HG03342 (cell line): ENCODE measurements around the gene JAKMIP2.
"Not testable (repeated sequence)": the region's sequence is repeated elsewhere in the genome, so short reads cannot be mapped to it uniquely, and the experiment has no call there.

Experiments used
- ATAC-seq: cut with Tn5 transposase; IDR thresholded peaks from one replicate; pipeline ENCODE4 v1.9.1; 2021; ENCODE audit warnings: mild to moderate bottlenecking, moderate library complexity; ENCODE audit not compliant: unreplicated experiment

JAKMIP2 gene

GRCh38 chr5:147782110-147783028, at the start of gene JAKMIP2:
JAKMIP2 (minus strand) TSS chr5:147782728; CDS start chr5:147671806, 110,922 bp downstream.
- peak; percentile 97 for ATAC-seq

GRCh38 chr5:147831465-147831864, 48.9 kb upstream of the JAKMIP2 start, which contains the start of gene SPINK1:
SPINK1 (minus strand) TSS chr5:147831671; CDS start chr5:147831577, 94 bp downstream.
- ATAC-seq, result no peak

- ATAC-seq, result no peak
These were observed 47.5 kb upstream of the JAKMIP2 start for GRCh38 chr5:147830035-147830434.

GRCh38 chr5:147827017-147827416, 44.5 kb upstream of the JAKMIP2 start:
- not testable (repeated sequence) for ATAC-seq

GRCh38 chr5:147826361-147826760, 43.8 kb upstream of the JAKMIP2 start:
- no peak for ATAC-seq

- peak; percentile 90 for ATAC-seq
These were observed 40.4 kb upstream of the JAKMIP2 start for GRCh38 chr5:147822686-147823491.

GRCh38 chr5:147822222-147822621, 39.7 kb upstream of the JAKMIP2 start:
- not testable (repeated sequence) for ATAC-seq

GRCh38 chr5:147821766-147822165, 39.2 kb upstream of the JAKMIP2 start:
- ATAC-seq, result no peak

GRCh38 chr5:147819261-147819770, 36.8 kb upstream of the JAKMIP2 start:
- ATAC-seq, result no peak

- ATAC-seq, result no peak
These were observed 35.8 kb upstream of the JAKMIP2 start for GRCh38 chr5:147818290-147818689.

- ATAC-seq, result no peak
These were observed 31.2 kb upstream of the JAKMIP2 start for GRCh38 chr5:147813696-147814095.

GRCh38 chr5:147809830-147810666, 27.5 kb upstream of the JAKMIP2 start:
- ATAC-seq, result no peak

- peak; percentile 92 for ATAC-seq
These were observed 22.5 kb upstream of the JAKMIP2 start for GRCh38 chr5:147805030-147805454.

GRCh38 chr5:147804334-147804733, 21.8 kb upstream of the JAKMIP2 start:
- ATAC-seq, result no peak

- ATAC-seq, result no peak
These were observed 21.4 kb upstream of the JAKMIP2 start for GRCh38 chr5:147803926-147804325.

- ATAC-seq, result not testable (repeated sequence)
These were observed 20.6 kb upstream of the JAKMIP2 start for GRCh38 chr5:147803161-147803560.

GRCh38 chr5:147801461-147801860, 18.9 kb upstream of the JAKMIP2 start:
- no peak for ATAC-seq

- no peak for ATAC-seq
These were observed 18.0 kb upstream of the JAKMIP2 start for GRCh38 chr5:147800491-147800890.

GRCh38 chr5:147796556-147797308, 14.2 kb upstream of the JAKMIP2 start:
- no peak for ATAC-seq

GRCh38 chr5:147791181-147791580, 8.7 kb upstream of the JAKMIP2 start:
- no peak for ATAC-seq
